ENCODE data around the gene FHL2.

DNA sequence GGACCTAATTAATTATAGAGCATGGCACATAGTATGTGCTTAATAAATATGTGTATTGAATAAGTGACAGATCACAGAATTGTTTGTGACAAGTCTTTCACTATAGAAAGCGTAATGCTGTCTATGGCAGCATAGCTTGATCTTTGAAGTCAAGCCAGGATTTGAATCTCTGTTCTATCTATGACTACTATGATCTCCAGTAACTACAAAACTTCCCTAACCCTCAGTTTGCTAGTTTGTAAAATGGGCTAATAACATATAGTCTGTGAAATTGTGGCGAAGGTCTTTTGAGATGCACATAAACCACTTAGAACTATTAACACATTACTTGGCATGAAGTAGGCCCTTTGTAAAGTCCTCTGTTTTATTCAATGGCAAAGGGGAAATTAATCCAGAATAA is 4.0 kb upstream of the FHL2 start:
- TF ChIP-seq CTCF (IDR thresholded peaks at IDR 0.05): no peak
- TF ChIP-seq POLR2A (IDR thresholded peaks at IDR 0.05): no peak

All from right lobe of liver (tissue), 4 donors.